K562 (cell line): Measurements from ENCODE around the gene KCNMB2.

Experiments used
- CTCF ChIP-seq, 3 experiments: IDR thresholded peaks in 2 of 3; conservative IDR thresholded peaks in 1 of 3; 2 replicates each; pipeline ENCODE4 v1.5.1; 2011 to 2012; ENCODE audit warnings: low read length in 3 of 3, mild to moderate bottlenecking in 3 of 3, control low read depth in 2 of 3, improper control_type of control experiment in 1 of 3, inconsistent platforms in 1 of 3, low read depth in 1 of 3, mixed read lengths in 1 of 3, moderate library complexity in 1 of 3; ENCODE audit not compliant: insufficient read depth in 2 of 3
- ELF1 ChIP-seq: fragments of 200-800 bp; sonication (Bioruptor generic); IDR thresholded peaks from 2 replicates; pipeline ENCODE4 v1.6.1; 2016; ENCODE audit warnings: missing genetic modification characterization, missing compliant biosample characterization
- ELF4 ChIP-seq: fragments of 450-650 bp; formaldehyde crosslinking; IDR thresholded peaks from 2 replicates; pipeline ENCODE4 v1.4.0; 2022; ENCODE audit warnings: missing genetic modification characterization
- EZH2 ChIP-seq: IDR thresholded peaks from 2 replicates; pipeline ENCODE4 v1.6.1; 2012; ENCODE audit warnings: low read depth, mild to moderate bottlenecking, inconsistent platforms, low read length, borderline replicate concordance
- PREB ChIP-seq: sonication (generic); formaldehyde crosslinking; IDR thresholded peaks from 2 replicates; pipeline ENCODE4 v1.8.1; 2023; ENCODE audit warnings: mild to moderate bottlenecking, missing genetic modification reagents
- REST ChIP-seq, 2 experiments: fragments of 450-650 bp; formaldehyde crosslinking in 1 of 2; IDR thresholded peaks; 2 replicates each; pipeline versions ENCODE4 v1.4.0 to v1.6.1; 2014 to 2020; ENCODE audit warnings: mild to moderate bottlenecking in 2 of 2, borderline replicate concordance in 1 of 2, low read depth in 1 of 2
- RFX5 ChIP-seq: IDR thresholded peaks from 2 replicates; pipeline ENCODE4 v1.6.1; 2011; ENCODE audit warnings: low read depth, mild to moderate bottlenecking, improper control_type of control experiment, low read length
- TARDBP ChIP-seq: fragments of 450-650 bp; IDR thresholded peaks from 2 replicates; pipeline ENCODE4 v1.6.1; 2016
- TCF7 ChIP-seq: sonication (generic); IDR thresholded peaks from 2 replicates; pipeline ENCODE4 v1.6.1; 2016; ENCODE audit warnings: antibody characterized with exemption, borderline replicate concordance
- THAP12 ChIP-seq: fragments of 250-450 bp; sonication (Bioruptor Pico); IDR thresholded peaks from 2 replicates; pipeline ENCODE4 v1.9.0; 2021; ENCODE audit warnings: mild to moderate bottlenecking, inconsistent platforms
- ZFP91 ChIP-seq: sonication (generic); formaldehyde crosslinking; IDR thresholded peaks from 2 replicates; pipeline ENCODE4 v1.8.0; 2022; ENCODE audit warnings: mild to moderate bottlenecking, missing genetic modification reagents
- ZNF609 ChIP-seq: sonication (generic); formaldehyde crosslinking; IDR thresholded peaks from 2 replicates; pipeline ENCODE4 v1.8.1; 2023; ENCODE audit warnings: missing genetic modification reagents, mild to moderate bottlenecking, borderline replicate concordance

- no peak for TF ChIP-seq TCF7
- TF ChIP-seq ZFP91 (CRISPR knock-in tag) = no peak
- TF ChIP-seq ELF4 (CRISPR knock-in tag) = no peak
- no peak for TF ChIP-seq EZH2
- no peak for TF ChIP-seq PREB (CRISPR knock-in tag)
- TF ChIP-seq CTCF (IDR thresholded peaks at IDR 0.05 in 2 of 3, conservative IDR thresholded peaks at IDR 0.05 in 1 of 3; ENCODE audit: insufficient read depth in 2 of 3, low read depth in 1 of 3, low read length in 3 of 3) = no peak
- no peak for TF ChIP-seq TARDBP
- TF ChIP-seq REST (IDR thresholded peaks at IDR 0.05; ENCODE audit: borderline replicate concordance) = no peak
- no peak for TF ChIP-seq REST (CRISPR knock-in tag; IDR thresholded peaks at IDR 0.05; ENCODE audit: low read depth)
- TF ChIP-seq ZNF609 (CRISPR knock-in tag) = no peak
- TF ChIP-seq RFX5 = no peak
- no peak for TF ChIP-seq THAP12 (CRISPR knock-in tag)
- TF ChIP-seq ELF1 = no peak
These were observed 3.9 kb downstream of the KCNMB2 start for GRCh38 chr3:178540184-178540583.
